Measurements from ENCODE around the gene ADORA3. TPM values are rescaled to one million over a fixed set of nuclear protein-coding genes. Genes with fewer than 3 reads are reported as not detected.

Gene ADORA3
- polyA plus RNA-seq, 1 donor (not counting 4 experiments of a cell fraction or from before 2014, with no cell fraction given) = not detected

- no peaks in the 10 kb centered on the region for H3K4me1 ChIP-seq (ENCODE audit: control insufficient read depth, extremely low read depth, insufficient read depth, low read length)
- TF ChIP-seq CTCF (optimal IDR thresholded peaks at IDR 0.05 in 1 of 3, IDR thresholded peaks at IDR 0.05 in 1 of 3, conservative IDR thresholded peaks at IDR 0.05 in 1 of 3; ENCODE audit: extremely low read depth in 1 of 3, insufficient read depth in 2 of 3, low read length in 3 of 3) (no peak), EZH2 (IDR thresholded peaks at IDR 0.05; ENCODE audit: low read length) (no peak)
- H3K36me3 ChIP-seq (ENCODE audit: control insufficient read depth in 2 of 2, extremely low read depth in 1 of 2, insufficient read depth in 2 of 2, low read length in 2 of 2) = no peaks in the 10 kb centered on the region
- H4K20me1 ChIP-seq (ENCODE audit: control insufficient read depth, extremely low read depth, insufficient read depth, low read length) = no peaks in the 10 kb centered on the region
- H3K4me3 ChIP-seq (ENCODE audit: control insufficient read depth in 2 of 3, extremely low read depth in 1 of 3, insufficient read depth in 2 of 3, low read depth in 1 of 3, low read length in 3 of 3) = no peak overlapping the region
- H3K4me2 ChIP-seq (ENCODE audit: control insufficient read depth, extremely low read depth, insufficient read depth, low read depth, low read length) = no peak overlapping the region
- dilution Hi-C loops (cut with MboI; ENCODE audit: extremely low pct_ligation_motif_present, low sequenced_read_pairs) = no loop called here
- DNase-seq (ENCODE audit: low read depth, low spot score) = no peak
- no peaks in the 10 kb centered on the region for H3K9me3 ChIP-seq (ENCODE audit: control insufficient read depth, low read depth, low read length)
- no peak overlapping the region for H3K9ac ChIP-seq (ENCODE audit: control insufficient read depth, extremely low read depth, insufficient read depth, low read length)
- peaks cover 6% of the 10 kb centered on the region for H3K27me3 ChIP-seq (ENCODE audit: control insufficient read depth, extremely low read depth, insufficient read depth, low read length)
- H2AFZ ChIP-seq (ENCODE audit: control insufficient read depth, low read length) = no peak overlapping the region
- no peak for FAIRE-seq
- H3K27ac ChIP-seq (ENCODE audit: control insufficient read depth, insufficient read depth, low read length) = no peak overlapping the region
- H3K9me1 ChIP-seq (ENCODE audit: control insufficient read depth, extremely low read depth, insufficient read depth, low read length) = no peaks in the 10 kb centered on the region
- H3K79me2 ChIP-seq (ENCODE audit: control insufficient read depth, insufficient read depth, low read length) = no peaks in the 10 kb centered on the region
Measured at GRCh38 chr1:111484391-111485026, 18.9 kb downstream of the ADORA3 start.

- no peaks in the 10 kb centered on the region for H3K9me3 ChIP-seq (ENCODE audit: control insufficient read depth, low read depth, low read length)
- H3K4me3 ChIP-seq (ENCODE audit: control insufficient read depth in 2 of 3, extremely low read depth in 1 of 3, insufficient read depth in 2 of 3, low read depth in 1 of 3, low read length in 3 of 3) = no peak overlapping the region
- H3K9ac ChIP-seq (ENCODE audit: control insufficient read depth, extremely low read depth, insufficient read depth, low read length) = no peak overlapping the region
- dilution Hi-C loops (cut with MboI; ENCODE audit: extremely low pct_ligation_motif_present, low sequenced_read_pairs) = no loop called here
- H3K27me3 ChIP-seq (ENCODE audit: control insufficient read depth, extremely low read depth, insufficient read depth, low read length) = peaks cover 6% of the 10 kb centered on the region
- DNase-seq (ENCODE audit: low read depth, low spot score) (no peak), FAIRE-seq (no peak)
- H3K36me3 ChIP-seq (ENCODE audit: control insufficient read depth in 2 of 2, extremely low read depth in 1 of 2, insufficient read depth in 2 of 2, low read length in 2 of 2) = no peaks in the 10 kb centered on the region
- H3K4me2 ChIP-seq (ENCODE audit: control insufficient read depth, extremely low read depth, insufficient read depth, low read depth, low read length) = no peak overlapping the region
- no peaks in the 10 kb centered on the region for H4K20me1 ChIP-seq (ENCODE audit: control insufficient read depth, extremely low read depth, insufficient read depth, low read length)
- H3K4me1 ChIP-seq (ENCODE audit: control insufficient read depth, extremely low read depth, insufficient read depth, low read length) = no peaks in the 10 kb centered on the region
- TF ChIP-seq EZH2 (IDR thresholded peaks at IDR 0.05; ENCODE audit: low read length) (no peak), CTCF (optimal IDR thresholded peaks at IDR 0.05 in 1 of 3, IDR thresholded peaks at IDR 0.05 in 1 of 3, conservative IDR thresholded peaks at IDR 0.05 in 1 of 3; ENCODE audit: extremely low read depth in 1 of 3, insufficient read depth in 2 of 3, low read length in 3 of 3) (no peak)
- no peak overlapping the region for H3K27ac ChIP-seq (ENCODE audit: control insufficient read depth, insufficient read depth, low read length)
- no peak overlapping the region for H2AFZ ChIP-seq (ENCODE audit: control insufficient read depth, low read length)
- no peaks in the 10 kb centered on the region for H3K79me2 ChIP-seq (ENCODE audit: control insufficient read depth, insufficient read depth, low read length)
- no peaks in the 10 kb centered on the region for H3K9me1 ChIP-seq (ENCODE audit: control insufficient read depth, extremely low read depth, insufficient read depth, low read length)
Measured at GRCh38 chr1:111483876-111484275, 19.6 kb downstream of the ADORA3 start.

All from keratinocyte (primary cell).